Spleen (tissue), 11 donors: ENCODE measurements around the gene COL21A1. TPM values are rescaled to one million over a fixed set of nuclear protein-coding genes. Genes with fewer than 3 reads are reported as not detected.

Source experiments
- DNase-seq: peaks from one replicate; pipeline ENCODE4 v3.0.0-alpha.2; 2020
- H3K27ac ChIP-seq, 8 donors: fragments of 200-600 bp; sonication (generic) in 7 of 8; 1 replicate in 4 of 8; 2 replicates in 4 of 8; pipeline versions ENCODE4 v1.5.0 to v1.8.0; 2016 to 2021; ENCODE audit warnings: inconsistent platforms in 4 of 8, mild to moderate bottlenecking in 4 of 8, moderate library complexity in 1 of 8
- H3K27me3 ChIP-seq, 7 donors: fragments of 200-600 bp; sonication (generic) in 6 of 7; replicated peaks in 1 of 7; 1 replicate in 4 of 7; 2 replicates in 3 of 7; pipeline versions ENCODE4 v1.5.0 to v1.8.0; 2016 to 2021; ENCODE audit warnings: inconsistent platforms in 3 of 7, mild to moderate bottlenecking in 1 of 7
- H3K36me3 ChIP-seq, 6 donors: fragments of 200-600 bp; sonication (generic) in 5 of 6; 1 replicate in 4 of 6; 2 replicates in 2 of 6; pipeline versions ENCODE4 v1.5.0 to v1.8.0; 2016 to 2021; ENCODE audit warnings: inconsistent platforms in 2 of 6
- H3K4me1 ChIP-seq, 6 donors: fragments of 200-600 bp; sonication (generic) in 5 of 6; 1 replicate in 3 of 6; 2 replicates in 3 of 6; pipeline versions ENCODE4 v1.5.0 to v1.8.0; 2016 to 2021; ENCODE audit warnings: inconsistent platforms in 3 of 6
- H3K4me3 ChIP-seq, 8 donors: fragments of 200-600 bp; sonication (generic) in 7 of 8; 1 replicate in 4 of 8; 2 replicates in 4 of 8; pipeline versions ENCODE4 v1.5.0 to v1.8.0; 2016 to 2021; ENCODE audit warnings: inconsistent platforms in 4 of 8, mild to moderate bottlenecking in 4 of 8, moderate library complexity in 2 of 8
- H3K9me3 ChIP-seq, 8 donors: fragments of 200-600 bp; sonication (generic) in 7 of 8; 1 replicate in 4 of 8; 2 replicates in 4 of 8; pipeline versions ENCODE4 v1.5.0 to v1.8.0; 2016 to 2021; ENCODE audit warnings: inconsistent platforms in 4 of 8
- POLR2A ChIP-seq, 3 donors: fragments of 450-650 bp; IDR thresholded peaks; one replicate each; pipeline ENCODE4 v1.5.1; 2017; ENCODE audit warnings: antibody characterized with exemption in 3 of 3, mild to moderate bottlenecking in 1 of 3
- POLR2AphosphoS5 ChIP-seq, 3 donors: sonication (generic); formaldehyde crosslinking; IDR thresholded peaks; one replicate each; pipeline ENCODE4 v1.5.1; 2017; ENCODE audit warnings: antibody characterized with exemption in 3 of 3
- WGBS, 5 donors: extraction: QIAGEN DNeasy Blood & Tissue Kit in 3 of 5; methylation state at CpG; one replicate each; pipeline versions ENCODE4 v1.1.5 to v1.1.7; 2013 to 2018; 5-methylcytosine and 5-hydroxymethylcytosine counted together
- intact Hi-C: fragments of 100-400 bp; cut with DNase I; formaldehyde crosslinking; loops from one replicate; pipeline ENCODE4 v1.15.0; 2023; ENCODE audit warnings: low total_unique reads
- polyA plus RNA-seq, 3 donors: library from polyadenylated mRNA; stranded (reverse); fragments of 200-250 nt; gene quantifications; one replicate each; pipeline ENCODE4 v1.2.1, GENCODE V29; 2013
- total RNA-seq, 7 donors: library from RNA; depleted of rRNA in 3 of 7; stranded (reverse); fragments of >200 nt in 3 of 7; fragmentation: NEBNext Ultra II Directional in 4 of 7; extraction: Animal tissue kit (Norgen Biotek cat#: 25700) in 4 of 7; gene quantifications; one replicate each; pipeline versions ENCODE4 v1.1.0 to v1.2.1, GENCODE V29; 2016 to 2021
- TF ChIP-seq, protein P1 (sequence below), 11 experiments: fragments of 200-600 bp in 7 of 11; fragments of 450-650 bp in 4 of 11; sonication (generic) in 4 of 11; IDR thresholded peaks in 8 of 11; conservative IDR thresholded peaks in 3 of 11; 1 replicate in 7 of 11; 2 replicates in 4 of 11; pipeline versions ENCODE4 v1.4.0 to v1.8.0; 2016 to 2021; ENCODE audit warnings: antibody characterized with exemption in 11 of 11, inconsistent platforms in 4 of 11, mild to moderate bottlenecking in 1 of 11
- donor health status: healthy with polysubstance abuse.
- donor health status: DM: no; HTN: no; CAD: no; lungs with moderate emphysema.
- donor health status: DM: no; HTN: no; CAD: no.
- donor health status: Bipolar disorder and iron deficiency.
- donor health status: healthy.
- donor health status: DM: no; HTN: no; CAD: no.
- donor health status: DM: yes; HTN: yes; CAD: no.

The COL21A1 gene
- total and polyA plus RNA-seq, 10 donors: 0.13 to 2.9 (median 0.60) TPM

DNA sequence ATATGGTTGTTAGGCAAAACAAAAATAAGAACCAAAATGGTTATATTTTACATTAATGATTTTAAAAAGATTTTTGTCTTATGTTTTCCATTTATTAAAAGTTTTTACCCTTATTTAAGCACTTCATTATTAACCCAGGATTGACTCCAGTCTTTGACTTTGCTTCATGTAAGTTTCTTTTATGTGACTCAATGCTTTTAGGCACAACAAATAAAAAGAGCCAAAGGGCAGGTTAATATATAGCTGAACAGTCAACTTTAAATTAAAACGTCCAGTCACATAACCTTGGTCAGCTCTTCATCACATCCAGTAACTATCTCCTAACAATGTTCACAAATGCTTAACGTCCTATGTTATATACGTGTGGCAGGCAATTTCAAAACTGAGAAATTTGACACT is 32.7 kb downstream of the COL21A1 start:
- Histone ChIP-seq H3K4me1 (no peaks in the 10 kb centered on the region), H3K9me3 (peaks cover 0 to 4% (median 0%) of the 10 kb centered on the region in 8 donors), H3K36me3 (no peaks in the 10 kb centered on the region), H3K4me3 (no peak overlapping the region), H3K27ac (no peak overlapping the region), H3K27me3 (no peaks in the 10 kb centered on the region)
- 82 to 93% (median 84%) methylated on average over 3 of the region's 3 CpGs for WGBS, 5 donors
- intact Hi-C loops: no loop called here
- TF ChIP-seq, protein P1, sequence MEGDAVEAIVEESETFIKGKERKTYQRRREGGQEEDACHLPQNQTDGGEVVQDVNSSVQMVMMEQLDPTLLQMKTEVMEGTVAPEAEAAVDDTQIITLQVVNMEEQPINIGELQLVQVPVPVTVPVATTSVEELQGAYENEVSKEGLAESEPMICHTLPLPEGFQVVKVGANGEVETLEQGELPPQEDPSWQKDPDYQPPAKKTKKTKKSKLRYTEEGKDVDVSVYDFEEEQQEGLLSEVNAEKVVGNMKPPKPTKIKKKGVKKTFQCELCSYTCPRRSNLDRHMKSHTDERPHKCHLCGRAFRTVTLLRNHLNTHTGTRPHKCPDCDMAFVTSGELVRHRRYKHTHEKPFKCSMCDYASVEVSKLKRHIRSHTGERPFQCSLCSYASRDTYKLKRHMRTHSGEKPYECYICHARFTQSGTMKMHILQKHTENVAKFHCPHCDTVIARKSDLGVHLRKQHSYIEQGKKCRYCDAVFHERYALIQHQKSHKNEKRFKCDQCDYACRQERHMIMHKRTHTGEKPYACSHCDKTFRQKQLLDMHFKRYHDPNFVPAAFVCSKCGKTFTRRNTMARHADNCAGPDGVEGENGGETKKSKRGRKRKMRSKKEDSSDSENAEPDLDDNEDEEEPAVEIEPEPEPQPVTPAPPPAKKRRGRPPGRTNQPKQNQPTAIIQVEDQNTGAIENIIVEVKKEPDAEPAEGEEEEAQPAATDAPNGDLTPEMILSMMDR (IDR thresholded peaks at IDR 0.05 in 8 of 11, conservative IDR thresholded peaks at IDR 0.05 in 3 of 11): no peak
- TF ChIP-seq POLR2A (IDR thresholded peaks at IDR 0.05) (no peak), POLR2AphosphoS5 (IDR thresholded peaks at IDR 0.05) (no peak)
- DNase-seq: no peak

DNA sequence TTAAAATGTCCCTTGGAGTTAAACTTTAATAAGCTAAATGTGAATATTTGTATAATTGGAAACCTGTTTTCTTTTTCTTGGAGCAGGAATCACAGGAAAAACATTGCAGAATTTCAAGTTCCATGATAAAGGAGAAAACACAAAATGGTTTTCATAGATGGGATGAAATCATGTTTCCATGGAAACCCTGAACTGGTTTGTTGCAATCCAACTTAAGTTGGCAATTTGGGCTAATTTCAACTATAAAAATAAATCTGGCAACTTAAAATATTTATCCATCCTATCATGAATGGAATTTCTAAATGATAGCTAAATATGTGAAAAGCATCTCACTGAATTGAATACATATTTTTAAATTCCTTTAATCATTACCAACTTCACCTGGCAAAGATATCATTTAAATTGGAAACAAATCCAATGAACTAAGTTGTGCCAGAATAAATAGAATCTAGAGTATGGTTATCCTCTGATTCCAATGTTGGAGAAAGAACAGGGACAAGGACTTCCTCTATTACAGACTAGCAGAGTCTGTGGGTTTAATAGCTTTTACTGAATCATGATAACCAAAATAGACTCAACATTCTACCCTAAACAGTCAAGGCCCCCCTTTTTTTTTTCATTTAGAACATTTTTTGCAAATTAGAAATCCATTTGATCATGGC is 33.2 kb downstream of the COL21A1 start:
- H3K4me3 ChIP-seq: no peak overlapping the region
- TF ChIP-seq POLR2A (IDR thresholded peaks at IDR 0.05): no peak
- TF ChIP-seq POLR2AphosphoS5 (IDR thresholded peaks at IDR 0.05): no peak
- TF ChIP-seq, protein P1 (IDR thresholded peaks at IDR 0.05 in 8 of 11, conservative IDR thresholded peaks at IDR 0.05 in 3 of 11): no peak
- no peaks in the 10 kb centered on the region for H3K36me3 ChIP-seq
- no peak overlapping the region for H3K27ac ChIP-seq
- intact Hi-C loops: no loop called here
- peaks cover 0 to 9% (median 0%) of the 10 kb centered on the region in 8 donors for H3K9me3 ChIP-seq
- H3K27me3 ChIP-seq: no peaks in the 10 kb centered on the region
- H3K4me1 ChIP-seq: no peaks in the 10 kb centered on the region
- DNase-seq: no peak

DNA sequence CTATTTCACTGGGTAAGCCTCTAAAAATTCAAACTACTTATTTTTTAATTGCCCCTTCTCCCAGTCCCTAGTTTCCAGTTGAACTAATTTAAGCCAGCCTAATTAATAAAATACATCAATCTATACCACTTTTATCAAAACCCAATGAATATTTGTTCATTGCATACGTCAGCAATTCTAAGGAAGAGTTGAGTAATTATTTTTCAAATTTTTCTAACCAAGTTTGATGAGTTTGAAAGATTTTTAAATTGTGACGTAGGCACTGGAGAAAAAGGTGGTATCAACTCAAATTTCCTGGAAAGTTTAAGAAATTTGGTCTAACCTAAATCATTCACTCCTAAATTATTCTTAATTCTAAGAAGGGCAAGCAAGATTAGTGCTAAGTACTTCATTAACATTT is 35.7 kb downstream of the COL21A1 start:
- 35 to 64% (median 53%) methylated on average over 2 of the region's 2 CpGs for WGBS, 5 donors
- no peaks in the 10 kb centered on the region for H3K27me3 ChIP-seq
- no peaks in the 10 kb centered on the region for H3K36me3 ChIP-seq
- no peak overlapping the region for H3K27ac ChIP-seq
- peaks cover 0 to 16% (median 0%) of the 10 kb centered on the region in 8 donors for H3K9me3 ChIP-seq
- intact Hi-C loops: no loop called here
- DNase-seq: no peak
- TF ChIP-seq POLR2AphosphoS5 (IDR thresholded peaks at IDR 0.05) (no peak), POLR2A (IDR thresholded peaks at IDR 0.05) (no peak)
- TF ChIP-seq, protein P1 (IDR thresholded peaks at IDR 0.05 in 8 of 11, conservative IDR thresholded peaks at IDR 0.05 in 3 of 11): no peak
- H3K4me3 ChIP-seq: no peak overlapping the region
- no peaks in the 10 kb centered on the region for H3K4me1 ChIP-seq

DNA sequence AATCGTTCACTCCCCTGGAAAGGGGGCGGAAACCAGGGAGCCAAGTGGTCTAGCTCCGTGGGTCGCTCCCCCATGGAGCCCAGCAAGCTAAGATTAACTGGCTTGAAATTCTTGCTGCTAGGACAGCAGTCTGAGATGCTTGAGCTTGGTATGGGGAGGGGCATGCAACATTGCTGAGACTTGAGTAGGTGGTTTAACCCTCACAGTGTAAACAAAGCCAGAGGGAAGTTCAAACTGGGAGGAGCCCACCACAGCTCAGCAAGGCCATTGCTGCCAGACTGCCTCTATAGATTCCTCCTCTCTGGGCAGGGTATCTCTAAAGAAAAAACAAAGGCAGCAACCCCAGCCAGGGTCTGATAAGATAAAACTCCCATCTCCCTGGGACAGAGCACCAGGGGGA is 43.2 kb downstream of the COL21A1 start:
- intact Hi-C loops: no loop called here
- 77 to 95% (median 91%) methylated on average over 4 of the region's 4 CpGs for WGBS, 5 donors
- DNase-seq: no peak
- H3K27me3 ChIP-seq: no peaks in the 10 kb centered on the region
- H3K36me3 ChIP-seq: no peaks in the 10 kb centered on the region
- H3K27ac ChIP-seq: no peak overlapping the region
- no peak overlapping the region for H3K4me3 ChIP-seq
- TF ChIP-seq, protein P1 (IDR thresholded peaks at IDR 0.05 in 8 of 11, conservative IDR thresholded peaks at IDR 0.05 in 3 of 11): no peak
- TF ChIP-seq POLR2A (IDR thresholded peaks at IDR 0.05) (no peak), POLR2AphosphoS5 (IDR thresholded peaks at IDR 0.05) (no peak)
- H3K9me3 ChIP-seq: peaks cover 0 to 14% (median 0%) of the 10 kb centered on the region in 8 donors
- no peaks in the 10 kb centered on the region for H3K4me1 ChIP-seq
